Gastrocnemius medialis (tissue), 4 donors: ENCODE measurements around the gene MAU2. TPM values are rescaled to one million over a fixed set of nuclear protein-coding genes. Genes with fewer than 3 reads are reported as not detected.

ENCODE experiments used
- ATAC-seq, 2 donors: fragments of 150-250 bp; one replicate each; pipeline ENCODE4 v1.9.1; 2016
- DNase-seq, 2 donors: peaks; one replicate each; pipeline ENCODE4 v3.0.0-alpha.2; 2019
- H3K27ac ChIP-seq, 4 donors: fragments of 200-600 bp; sonication (generic); 1 replicate in 1 of 4; 2 replicates in 3 of 4; pipeline ENCODE4 v1.5.1; 2016 to 2018; ENCODE audit warnings: mild to moderate bottlenecking in 2 of 4, moderate library complexity in 1 of 4
- H3K27me3 ChIP-seq, 3 donors: fragments of 200-600 bp; sonication (generic) in 2 of 3; 1 replicate in 1 of 3; 2 replicates in 2 of 3; pipeline versions ENCODE4 v1.5.1 to v1.6.0; 2016 to 2019; ENCODE audit warnings: mild to moderate bottlenecking in 1 of 3, moderate library complexity in 1 of 3
- H3K36me3 ChIP-seq, 2 donors: fragments of 200-600 bp; sonication (generic) in 1 of 2; one replicate each; pipeline ENCODE4 v1.5.1; 2017 to 2018
- H3K4me1 ChIP-seq, 2 donors: fragments of 200-600 bp; sonication (generic) in 1 of 2; one replicate each; pipeline ENCODE4 v1.5.1; 2016 to 2017; ENCODE audit warnings: mild to moderate bottlenecking in 2 of 2
- H3K4me3 ChIP-seq, 4 donors: fragments of 200-600 bp; sonication (generic) in 3 of 4; 1 replicate in 1 of 4; 2 replicates in 3 of 4; pipeline ENCODE4 v1.5.1; 2016 to 2019; ENCODE audit warnings: mild to moderate bottlenecking in 2 of 4
- H3K9me3 ChIP-seq, 3 donors: fragments of 200-600 bp; sonication (generic) in 2 of 3; 1 replicate in 1 of 3; 2 replicates in 2 of 3; pipeline ENCODE4 v1.5.1; 2016 to 2019
- CTCF ChIP-seq, 5 experiments: fragments of 450-650 bp in 3 of 5; fragments of 200-600 bp in 2 of 5; sonication (generic) in 2 of 5; IDR thresholded peaks in 4 of 5; conservative IDR thresholded peaks in 1 of 5; 1 replicate in 4 of 5; 2 replicates in 1 of 5; pipeline ENCODE4 v1.5.1; 2016 to 2019; ENCODE audit warnings: antibody characterized with exemption in 5 of 5, mild to moderate bottlenecking in 3 of 5, moderate library complexity in 3 of 5
- POLR2A ChIP-seq, 2 donors: fragments of 450-650 bp; IDR thresholded peaks; one replicate each; pipeline ENCODE4 v1.6.1; 2017; ENCODE audit warnings: antibody characterized with exemption in 2 of 2, mild to moderate bottlenecking in 2 of 2, moderate library complexity in 2 of 2
- in situ Hi-C, 4 donors: fragments of 200-750 bp; cut with MboI; loops; one replicate each; pipeline versions ENCODE4 v1.15.0 to v1.8.0; 2017; ENCODE audit warnings: low sequenced_read_pairs in 4 of 4
- intact Hi-C: fragments of 100-400 bp; cut with DNase I; formaldehyde crosslinking; loops from one replicate; pipeline ENCODE4 v1.15.1; 2023; ENCODE audit warnings: low total_unique reads
- total RNA-seq, 4 donors: library from RNA; depleted of rRNA; stranded (reverse); fragments of >200 nt; gene quantifications; one replicate each; pipeline versions ENCODE4 v1.1.0 to v1.2.3, GENCODE V29; 2016

MAU2 gene
- total RNA-seq, 4 donors from 2014 or later = 31.3 to 48.5 (median 41.7) TPM

GRCh38 chr19:19341026-19341425 lies 20.4 kb downstream of the MAU2 start:
- no peak for ATAC-seq
- in situ Hi-C loops = no loop called here
- Histone ChIP-seq H3K4me3 (no peak overlapping the region), H3K9me3 (no peaks in the 10 kb centered on the region), H3K4me1 (no peaks in the 10 kb centered on the region), H3K36me3 (peaks cover 0 to 95% of the 10 kb centered on the region in 2 donors), H3K27me3 (no peaks in the 10 kb centered on the region), H3K27ac (no peak overlapping the region)
- DNase-seq = no peak
- intact Hi-C loops = no loop called here
- no peak for TF ChIP-seq POLR2A (IDR thresholded peaks at IDR 0.05)
- TF ChIP-seq CTCF (IDR thresholded peaks at IDR 0.05 in 4 of 5, conservative IDR thresholded peaks at IDR 0.05 in 1 of 5) = no peak

GRCh38 chr19:19342086-19343015 lies 21.7 kb downstream of the MAU2 start:
- H3K9me3 ChIP-seq = no peaks in the 10 kb centered on the region
- intact Hi-C loops = no loop called here
- in situ Hi-C loops = no loop called here

GRCh38 chr19:19343016-19343362 lies 22.4 kb downstream of the MAU2 start:
- in situ Hi-C loops = no loop called here
- intact Hi-C loops = no loop called here

More at GRCh38 chr19:19342086-19343015, 21.7 kb downstream of the MAU2 start:
- TF ChIP-seq POLR2A (IDR thresholded peaks at IDR 0.05) (no peak), CTCF (IDR thresholded peaks at IDR 0.05 in 4 of 5, conservative IDR thresholded peaks at IDR 0.05 in 1 of 5) (peak; percentile 70 to 81 (median 72))
- no peaks in the 10 kb centered on the region for H3K4me1 ChIP-seq
- no peak overlapping the region for H3K4me3 ChIP-seq
- H3K27ac ChIP-seq = peak overlapping the region in 1 of 4 donors; percentile 51
- peaks cover 2 to 95% of the 10 kb centered on the region in 2 donors for H3K36me3 ChIP-seq
- DNase-seq = peak in 1 of 2 donors; percentile 70
- H3K27me3 ChIP-seq = no peaks in the 10 kb centered on the region
- peak; percentile 48 to 88 for ATAC-seq

GRCh38 chr19:19343762-19344161 lies 23.1 kb downstream of the MAU2 start:
- H3K27me3 ChIP-seq = no peaks in the 10 kb centered on the region
- intact Hi-C loops (no loop called here), in situ Hi-C loops (no loop called here)
- ATAC-seq (no peak), DNase-seq (no peak)
- H3K9me3 ChIP-seq = no peaks in the 10 kb centered on the region
- no peak overlapping the region for H3K4me3 ChIP-seq
- peaks cover 3 to 95% of the 10 kb centered on the region in 2 donors for H3K36me3 ChIP-seq
- no peaks in the 10 kb centered on the region for H3K4me1 ChIP-seq
- no peak overlapping the region for H3K27ac ChIP-seq
- no peak for TF ChIP-seq POLR2A (IDR thresholded peaks at IDR 0.05)
- no peak for TF ChIP-seq CTCF (IDR thresholded peaks at IDR 0.05 in 4 of 5, conservative IDR thresholded peaks at IDR 0.05 in 1 of 5)

More at GRCh38 chr19:19343016-19343362, 22.4 kb downstream of the MAU2 start:
- no peaks in the 10 kb centered on the region for H3K9me3 ChIP-seq
- no peaks in the 10 kb centered on the region for H3K4me1 ChIP-seq
- no peak overlapping the region for H3K4me3 ChIP-seq
- H3K27ac ChIP-seq = peak overlapping the region in 1 of 4 donors; percentile 51
- H3K36me3 ChIP-seq = peaks cover 3 to 95% of the 10 kb centered on the region in 2 donors
- no peak for ATAC-seq
- H3K27me3 ChIP-seq = no peaks in the 10 kb centered on the region
- TF ChIP-seq POLR2A (IDR thresholded peaks at IDR 0.05) = no peak
- peak in 1 of 5 experiments; percentile 8 for TF ChIP-seq CTCF (IDR thresholded peaks at IDR 0.05 in 4 of 5, conservative IDR thresholded peaks at IDR 0.05 in 1 of 5)
- no peak for DNase-seq
